ENCODE results near the gene GRAMD2A. TPM values are rescaled to one million over a fixed set of nuclear protein-coding genes. Genes with fewer than 3 reads are reported as not detected.
A peak's percentile ranks its signal among the peaks of the same experiment; 100 is the strongest.

GRAMD2A gene
- total and polyA plus RNA-seq, 10 of the 15 experiments (the other 5 are each of a cell fraction or from before 2014, with no cell fraction given): 0.02 to 0.35 TPM; not detected in 8

GRCh38 chr15:72117486-72118016 lies 80.0 kb downstream of the GRAMD2A start (continued):
- TF ChIP-seq POLR2AphosphoS5 (IDR thresholded peaks at IDR 0.05; ENCODE audit: low read length) (0 out of 2 replicates have a peak, but pooled peaks have one; percentile 40), MEF2B (IDR thresholded peaks at IDR 0.05; ENCODE audit: partially characterized antibody, poor library complexity, severe bottlenecking) (no peak), POLR2A (IDR thresholded peaks at IDR 0.05; ENCODE audit: low read depth, low read length) (peak; percentile 69; the same call in 1 of the 2 replicates), RB1 (IDR thresholded peaks at IDR 0.05; ENCODE audit: borderline replicate concordance) (peak; percentile 58; the same call in 1 of the 2 replicates), CTCF (IDR thresholded peaks at IDR 0.05 in 2 of 3, conservative IDR thresholded peaks at IDR 0.05 in 1 of 3; ENCODE audit: control insufficient read depth in 2 of 3, extremely low read depth in 1 of 3, insufficient read depth in 1 of 3, low read depth in 3 of 3, low read length in 3 of 3) (no peak), SMARCA5 (IDR thresholded peaks at IDR 0.05) (peak; percentile 75; the same call in 1 of the 2 replicates), DPF2 (IDR thresholded peaks at IDR 0.05) (peak; percentile 69), BACH1 (IDR thresholded peaks at IDR 0.05; ENCODE audit: borderline replicate concordance) (peak; percentile 83), CREB1 (IDR thresholded peaks at IDR 0.05; ENCODE audit: low read depth) (0 out of 2 replicates have a peak, but pooled peaks have one; percentile 20)

- in situ Hi-C loops (cut with MboI) (no loop called here), intact Hi-C loops (cut with micrococcal nuclease; ENCODE audit: unreplicated experiment) (no loop called here)
- Histone ChIP-seq H3K27me3 (replicated peaks in 1 of 2; ENCODE audit: control insufficient read depth in 2 of 2, insufficient read depth in 2 of 2, low read length in 1 of 2) (no peaks in the 10 kb centered on the region), H4K20me1 (ENCODE audit: control insufficient read depth, insufficient read depth) (no peaks in the 10 kb centered on the region), H3K4me3 (peak overlapping the region; percentile 94), H3K79me2 (ENCODE audit: control insufficient read depth, insufficient read depth, low read length) (peaks cover 19% of the 10 kb centered on the region), H3K36me3 (ENCODE audit: control insufficient read depth in 2 of 2, insufficient read depth in 2 of 2, low read length in 1 of 2) (no peaks in the 10 kb centered on the region), H3K9ac (ENCODE audit: control insufficient read depth, insufficient read depth, low read length) (peak overlapping the region; percentile 75), H2AFZ (ENCODE audit: control insufficient read depth, low read depth, low read length) (peak overlapping the region; percentile 92), H3K4me2 (ENCODE audit: control insufficient read depth, insufficient read depth) (peak overlapping the region; percentile 99), H3K9me3 (replicated peaks; ENCODE audit: control insufficient read depth, insufficient read depth, low read length) (no peaks in the 10 kb centered on the region), H3K4me1 (ENCODE audit: control insufficient read depth, insufficient read depth, low read length) (peaks cover 8% of the 10 kb centered on the region), H3K27ac (ENCODE audit: control insufficient read depth, insufficient read depth) (peak overlapping the region; percentile 78)
- RAD21 ChIA-PET (ENCODE audit: unreplicated experiment): interaction anchor here (0.5 to 0.7 kb wide), 3 partner anchors 23 to 89 kb away, joined by 3 to 5 read pairs (median 4); no protein-coding TSS in a partner anchor
- no TSS peak for BruUV-seq (replicated peaks)
- FAIRE-seq (peak; percentile 18), ATAC-seq (peak; percentile 23), DNase-seq (ENCODE audit: low read depth, low spot score) (no peak)
- CTCF ChIA-PET: interaction anchor here (1.0 to 2.6 kb wide), 3 partner anchors 17 to 40 kb away, joined by 4 to 8 read pairs (median 6); no protein-coding TSS in a partner anchor
- POLR2A ChIA-PET: interaction anchor here (0.6 to 2.3 kb wide), 2 partner anchors 25 to 45 kb away, joined by 4 to 9 read pairs; no protein-coding TSS in a partner anchor
- WGBS (ENCODE audit: insufficient coverage, insufficient replicate concordance, low lambda C conversion rate, missing lambda C conversion rate): 5% methylated on average over 24 of the region's 24 CpGs
- SMC1A ChIA-PET (ENCODE audit: uncharacterized antibody, unreplicated experiment): interaction anchor here (0.9 to 1.4 kb wide), 3 partner anchors 14 to 33 kb away, joined by 3 read pairs; no protein-coding TSS in a partner anchor
- TF ChIP-seq CREM (IDR thresholded peaks at IDR 0.05; ENCODE audit: low read depth): 0 out of 2 replicates have a peak, but pooled peaks have one; percentile 21
- TF ChIP-seq IKZF2 (IDR thresholded peaks at IDR 0.05): 0 out of 4 replicates have a peak, but pooled peaks of 1 of the 2 experiments have one; percentile 23
- TF ChIP-seq YBX1 (IDR thresholded peaks at IDR 0.05): no peak
- no peak for TF ChIP-seq TARDBP (IDR thresholded peaks at IDR 0.05; ENCODE audit: borderline replicate concordance)
- no peak for TF ChIP-seq POLR2AphosphoS2 (IDR thresholded peaks at IDR 0.05; ENCODE audit: low read depth, low read length)
- TF ChIP-seq TCF7 (IDR thresholded peaks at IDR 0.05; ENCODE audit: borderline replicate concordance): no peak
- TF ChIP-seq CBFB (IDR thresholded peaks at IDR 0.05; ENCODE audit: low read depth): no peak
- no peak for TF ChIP-seq MTA2 (IDR thresholded peaks at IDR 0.05; ENCODE audit: low read depth)
- TF ChIP-seq ATF3 (IDR thresholded peaks at IDR 0.05; ENCODE audit: borderline replicate concordance, extremely low read depth, low read depth, low read length): no peak
These were observed 80.7 kb downstream of the GRAMD2A start for GRCh38 chr15:72116731-72117485.
